ENCODE results near the gene CKAP5.

- TF ChIP-seq CTCF (conservative IDR thresholded peaks at IDR 0.05; ENCODE audit: low read depth in 2 of 2) (no peak), POLR2AphosphoS5 (IDR thresholded peaks at IDR 0.05; ENCODE audit: low read depth) (no peak), EZH2phosphoT487 (IDR thresholded peaks at IDR 0.05; ENCODE audit: unreplicated experiment) (no peak), REST (IDR thresholded peaks at IDR 0.05; ENCODE audit: unreplicated experiment) (no peak), EZH2 (IDR thresholded peaks at IDR 0.05; ENCODE audit: low read depth, unreplicated experiment) (no peak), ZNF114 (CRISPR knock-in tag; IDR thresholded peaks at IDR 0.05) (no peak), CREB1 (CRISPR knock-in tag; IDR thresholded peaks at IDR 0.05; ENCODE audit: low read depth) (no peak), STAT1 (IDR thresholded peaks at IDR 0.05; ENCODE audit: unreplicated experiment) (no peak), ETS1 (IDR thresholded peaks at IDR 0.05) (no peak)
These were observed 13.4 kb downstream of the CKAP5 start for GRCh38 chr11:46832511-46833214.

Measured in GM23338 (cell line).